ENCODE results near the gene NR4A2. TPM values are rescaled to one million over a fixed set of nuclear protein-coding genes. Genes with fewer than 3 reads are reported as not detected.
"Not testable (repeated sequence)": the region's sequence is repeated elsewhere in the genome, so short reads cannot be mapped to it uniquely, and the experiment has no call there.

NR4A2 gene
- total RNA-seq, 1 donor from 2014 or later: 1.7 TPM

GRCh38 chr2:156300337-156300736 is 32.2 kb downstream of the NR4A2 start:
- no peak for DNase-seq (ENCODE audit: low spot score in 2 of 2, unreplicated experiment in 2 of 2)
- TF ChIP-seq CTCF (IDR thresholded peaks at IDR 0.05; ENCODE audit: unreplicated experiment): no peak
- Mint-ChIP-seq H3K36me3 (no peaks in the 10 kb centered on the region), H3K4me1 (no peaks in the 10 kb centered on the region), H3K27ac (no peak overlapping the region), H3K4me3 (no peak overlapping the region), H3K9me3 (peaks cover 6% of the 10 kb centered on the region), H3K27me3 (ENCODE audit: low read depth) (no peaks in the 10 kb centered on the region)

GRCh38 chr2:156294945-156295580 is 37.5 kb downstream of the NR4A2 start:
- Mint-ChIP-seq H3K4me3 (no peak overlapping the region), H3K27me3 (ENCODE audit: low read depth) (no peaks in the 10 kb centered on the region), H3K9me3 (peaks cover 5% of the 10 kb centered on the region), H3K36me3 (no peaks in the 10 kb centered on the region), H3K27ac (no peak overlapping the region), H3K4me1 (no peaks in the 10 kb centered on the region)
- DNase-seq (ENCODE audit: low spot score in 2 of 2, unreplicated experiment in 2 of 2): no peak
- no peak for TF ChIP-seq CTCF (IDR thresholded peaks at IDR 0.05; ENCODE audit: unreplicated experiment)

- H3K4me1 Mint-ChIP-seq; H3K4me3 Mint-ChIP-seq; H3K9me3 Mint-ChIP-seq; DNase-seq (ENCODE audit: low spot score in 2 of 2, unreplicated experiment in 2 of 2); H3K27ac Mint-ChIP-seq; H3K36me3 Mint-ChIP-seq; H3K27me3 Mint-ChIP-seq (ENCODE audit: low read depth): not testable (repeated sequence)
Observed at GRCh38 chr2:156293382-156293781, 39.1 kb downstream of the NR4A2 start.

GRCh38 chr2:156279446-156280150 is 52.9 kb downstream of the NR4A2 start:
- no peak for DNase-seq (ENCODE audit: low spot score in 2 of 2, unreplicated experiment in 2 of 2)
- Mint-ChIP-seq H3K27ac (no peak overlapping the region), H3K36me3 (no peaks in the 10 kb centered on the region), H3K9me3 (no peaks in the 10 kb centered on the region), H3K4me1 (no peaks in the 10 kb centered on the region), H3K4me3 (no peak overlapping the region), H3K27me3 (ENCODE audit: low read depth) (peaks cover 18% of the 10 kb centered on the region)
- no peak for TF ChIP-seq CTCF (IDR thresholded peaks at IDR 0.05; ENCODE audit: unreplicated experiment)

Other genes with a start within 250 kb of the NR4A2 start
- 17.3 to 21.7 TPM (median 19.0 TPM) in 3 replicates for gene GPD2, start 103.7 kb upstream of the NR4A2 start, total RNA-seq